ENCODE measurements around the gene RPS14.

RPS14 gene

DNA sequence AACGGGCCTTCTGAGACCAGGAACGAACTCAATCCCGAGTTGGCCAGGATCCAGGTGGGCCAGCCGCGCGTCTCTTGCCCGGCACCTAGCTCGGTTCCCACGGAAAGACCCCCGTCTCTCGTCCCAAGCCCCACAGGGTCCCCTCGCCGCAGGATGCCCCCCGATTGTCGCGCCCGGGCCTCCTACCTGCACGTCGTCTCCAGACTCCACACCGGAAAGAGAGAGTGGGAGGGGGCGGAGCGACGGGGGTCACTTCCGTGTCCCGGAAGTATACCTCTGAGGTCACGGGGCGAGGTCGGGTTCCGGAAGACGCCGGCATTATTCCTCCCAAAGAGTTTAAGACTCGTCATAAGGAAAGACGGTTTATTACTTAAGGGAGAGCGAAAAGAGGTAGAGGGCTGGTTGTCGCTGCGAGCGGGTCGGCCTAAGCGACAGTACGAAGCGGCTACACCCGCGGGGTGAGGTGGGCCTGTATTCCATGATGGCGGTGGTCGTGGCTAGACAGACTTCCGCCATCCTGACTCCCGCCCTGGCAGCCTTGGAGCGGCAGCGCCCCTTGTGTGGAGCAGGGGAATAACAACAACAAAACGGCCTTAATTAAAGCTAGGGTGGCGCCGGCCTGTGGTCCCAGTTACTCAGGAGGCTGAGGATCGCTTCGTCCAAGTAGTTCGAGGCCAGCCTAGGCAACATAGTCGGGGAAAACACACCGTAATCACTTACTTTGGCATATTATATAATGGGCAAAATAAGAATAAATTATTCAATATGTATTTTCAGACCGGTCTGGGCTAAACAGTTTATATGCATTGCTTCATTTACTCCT, at the start of gene RPS14:
Gene RPS14 (minus strand): TSS at position 223 of the 823 bp plus-strand sequence. CDS start 2,006 bp downstream, outside the sequence.
- DNase-seq = peak; percentile 91 to 100 (median 96)

GRCh38 chr5:150498971-150499370, 49.4 kb upstream of the RPS14 start:
- no peak for DNase-seq

DNA sequence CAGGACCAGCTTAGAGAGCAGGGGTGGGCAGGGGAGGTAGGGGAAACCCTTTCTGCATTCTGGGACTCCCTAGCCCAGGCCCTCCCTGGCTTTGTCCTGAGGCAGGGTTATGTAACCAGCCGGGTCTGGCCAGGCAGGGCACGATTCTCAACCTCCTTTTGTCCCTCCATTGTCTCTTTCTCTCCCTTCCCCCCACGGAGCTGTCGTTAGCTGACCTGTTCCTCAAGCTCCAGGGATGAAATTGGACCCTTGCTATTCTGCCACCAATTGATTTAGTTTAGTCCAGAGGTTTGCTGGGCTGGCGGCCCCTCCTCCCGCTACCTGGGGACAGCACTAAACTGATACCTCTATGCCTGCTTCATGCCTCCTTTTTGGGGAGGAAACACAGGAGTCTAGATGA, 49.0 kb upstream of the RPS14 start:
- no peak for DNase-seq

GRCh38 chr5:150497989-150498317, 48.4 kb upstream of the RPS14 start:
- no peak for DNase-seq

DNA sequence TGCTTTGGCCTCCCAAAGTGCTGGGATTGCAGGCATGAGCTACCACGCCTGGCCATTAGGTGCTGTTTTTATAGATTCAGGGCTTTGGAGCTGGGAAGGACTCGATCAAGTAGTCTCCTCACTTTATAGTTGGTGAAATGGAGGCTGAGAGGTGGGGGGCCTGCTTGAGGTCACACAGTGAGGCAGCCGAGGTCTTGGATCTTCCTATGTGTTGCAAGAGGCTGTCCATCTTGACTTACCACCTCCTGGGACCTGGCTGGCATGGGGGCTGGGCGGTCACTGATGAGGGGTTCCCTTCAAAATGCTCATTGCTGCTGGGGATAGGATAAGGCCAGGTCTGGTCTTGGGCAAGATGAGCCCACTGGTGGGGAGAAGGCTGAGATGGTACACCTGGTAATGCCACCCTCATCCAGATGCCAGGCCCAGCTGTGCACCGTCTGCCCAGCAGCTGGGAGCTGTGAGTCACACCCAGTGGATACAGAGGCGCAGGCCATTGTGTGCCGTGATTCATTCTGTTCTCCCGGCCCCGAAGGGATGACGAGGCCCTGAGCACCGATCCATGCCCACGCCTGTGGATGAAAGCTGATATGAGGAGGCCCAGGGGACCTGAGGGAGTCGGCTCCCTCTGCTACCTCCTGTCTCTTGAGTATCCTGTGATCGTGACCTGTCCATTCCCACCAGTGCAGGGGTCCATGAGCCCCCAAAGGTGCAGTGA, 47.9 kb upstream of the RPS14 start:
- no peak for DNase-seq

DNA sequence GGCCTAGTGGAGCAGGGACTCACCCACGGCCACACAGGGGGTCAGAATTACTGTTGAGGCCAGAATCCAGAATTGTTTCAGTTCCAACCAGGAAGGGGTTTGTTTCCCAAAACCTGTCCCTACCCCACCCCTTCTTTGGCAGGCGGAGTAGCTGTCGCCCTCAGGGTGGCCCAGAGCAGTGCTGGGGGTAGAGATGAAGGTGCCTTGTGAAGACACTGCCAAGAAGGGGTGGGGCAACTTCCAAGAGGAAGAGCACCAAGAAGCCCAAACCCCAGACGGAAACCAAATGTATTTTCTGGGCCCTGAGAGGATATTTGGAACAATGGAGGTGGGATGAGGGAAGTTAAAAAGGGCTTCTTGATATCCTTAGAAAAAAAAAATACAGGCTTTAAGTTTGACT, 47.0 kb upstream of the RPS14 start:
- no peak for DNase-seq

DNA sequence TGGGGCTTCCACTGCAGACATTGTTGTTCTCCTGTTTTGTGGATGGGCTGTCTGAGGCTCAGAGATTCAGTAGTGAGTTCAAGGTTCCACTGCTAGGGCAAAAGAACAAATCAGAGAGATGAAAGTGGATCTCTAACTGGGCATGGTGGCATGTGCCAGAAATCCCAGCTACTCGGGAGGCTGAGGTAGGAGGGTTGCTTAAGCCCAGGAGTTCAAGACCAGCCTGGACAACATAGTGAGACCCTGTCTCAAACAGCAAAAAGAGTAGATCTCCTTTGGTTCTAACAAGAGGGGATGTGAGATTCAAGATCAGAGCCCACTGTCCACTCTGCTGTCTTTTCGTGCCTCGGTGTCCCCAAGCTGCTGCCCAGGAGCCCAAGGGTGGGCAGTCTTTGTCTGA, 46.6 kb upstream of the RPS14 start:
- DNase-seq = no peak

- DNase-seq = no peak
These were observed 43.1 kb upstream of the RPS14 start for GRCh38 chr5:150492621-150493020.

- no peak for DNase-seq
These were observed 42.3 kb upstream of the RPS14 start for GRCh38 chr5:150491876-150492275.

- no peak for DNase-seq
These were observed 41.2 kb upstream of the RPS14 start for GRCh38 chr5:150490754-150491153.

DNA sequence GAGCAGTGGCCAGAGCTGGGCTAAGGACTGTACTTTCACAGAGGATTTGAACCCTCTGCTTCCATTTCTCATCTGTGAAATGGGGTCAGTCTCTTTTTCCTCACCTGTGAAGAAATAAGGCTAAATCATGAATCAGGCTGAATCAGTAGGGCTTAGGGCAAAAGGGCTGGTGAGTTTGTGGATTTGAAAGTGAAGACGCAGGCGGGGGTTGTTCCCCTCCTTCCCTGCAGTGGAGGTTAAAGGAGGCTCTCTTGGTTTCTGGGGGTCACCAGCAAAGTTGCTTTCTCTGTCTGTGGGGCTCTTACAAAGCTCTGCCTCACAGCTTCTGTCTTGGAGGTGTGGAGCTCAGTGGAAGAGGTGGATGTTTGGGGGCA, 40.7 kb upstream of the RPS14 start:
- no peak for DNase-seq

DNA sequence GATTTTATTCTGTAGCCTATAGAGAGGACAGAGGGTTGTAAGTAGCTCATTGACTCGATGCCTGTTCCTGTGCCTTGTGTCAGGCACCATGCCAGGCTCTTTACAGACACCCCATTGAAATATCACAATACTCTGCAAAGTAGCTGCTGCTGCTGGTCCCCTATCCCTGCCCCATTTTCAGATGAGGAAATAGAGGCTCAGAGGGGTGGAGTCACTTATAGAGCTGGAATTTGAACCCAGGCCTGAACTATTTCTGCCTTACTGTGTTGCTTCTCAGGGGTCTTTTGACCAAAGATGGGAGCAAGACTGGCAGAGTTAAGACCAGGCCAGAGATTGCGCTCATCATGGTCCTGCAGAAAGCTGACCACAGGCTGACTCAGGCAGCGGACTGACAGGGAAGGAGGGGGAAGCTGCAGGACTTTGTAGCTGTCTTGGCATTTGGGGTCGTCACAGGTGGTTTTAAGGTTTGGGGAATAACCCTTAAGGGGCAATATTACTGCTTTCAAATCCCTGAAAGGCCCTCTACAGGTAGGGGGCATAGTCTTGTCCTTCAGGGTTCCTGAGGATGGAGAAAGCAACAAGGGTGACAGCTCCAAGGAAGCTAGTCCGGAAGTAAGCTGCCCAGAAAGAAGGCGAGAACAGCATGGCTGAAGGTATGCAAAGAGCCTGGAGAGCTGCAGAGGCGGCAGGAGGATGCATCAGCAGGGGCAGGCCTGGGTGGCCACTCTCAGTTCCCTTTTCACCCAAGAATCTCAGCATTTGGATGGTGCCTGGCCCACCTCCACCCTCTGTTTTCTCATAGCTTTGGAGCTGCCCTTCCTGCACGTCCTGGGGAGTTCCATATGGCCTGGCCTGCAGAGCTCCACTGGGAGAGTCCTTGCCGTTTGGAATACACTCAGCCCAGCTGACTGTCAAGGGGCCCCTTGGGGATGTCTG, 40.1 kb upstream of the RPS14 start:
- no peak for DNase-seq

- no peak for DNase-seq
These were observed 39.2 kb upstream of the RPS14 start for GRCh38 chr5:150488519-150489359.

GRCh38 chr5:150487199-150488061, 37.9 kb upstream of the RPS14 start:
- peak in 1 of 6 experiments; percentile 2 for DNase-seq

GRCh38 chr5:150486402-150487198, 37.1 kb upstream of the RPS14 start:
- DNase-seq = peak; percentile 11 to 68 (median 38)

GRCh38 chr5:150485693-150486401, 36.3 kb upstream of the RPS14 start:
- peak in 3 of 6 experiments; percentile 15 to 47 (median 25) for DNase-seq

GRCh38 chr5:150484964-150485692, 35.6 kb upstream of the RPS14 start:
- no peak for DNase-seq

GRCh38 chr5:150481972-150482406, 32.5 kb upstream of the RPS14 start:
- no peak for DNase-seq

GRCh38 chr5:150481708-150481965, 32.1 kb upstream of the RPS14 start:
- no peak for DNase-seq
